Neural progenitor cell (in vitro differentiated cells): ENCODE data around the gene CTSE.

ENCODE experiments used
- EZH2 ChIP-seq: fragments of 200-600 bp; sonication (generic); IDR thresholded peaks from 2 replicates; pipeline ENCODE4 v1.6.1; 2017; ENCODE audit warnings: antibody characterized with exemption, mild to moderate bottlenecking, moderate library complexity
- TF ChIP-seq, protein P1 (sequence below): fragments of 200-600 bp; sonication (generic); IDR thresholded peaks from 2 replicates; pipeline ENCODE4 v1.5.1; 2017; ENCODE audit warnings: antibody characterized with exemption, mild to moderate bottlenecking

DNA sequence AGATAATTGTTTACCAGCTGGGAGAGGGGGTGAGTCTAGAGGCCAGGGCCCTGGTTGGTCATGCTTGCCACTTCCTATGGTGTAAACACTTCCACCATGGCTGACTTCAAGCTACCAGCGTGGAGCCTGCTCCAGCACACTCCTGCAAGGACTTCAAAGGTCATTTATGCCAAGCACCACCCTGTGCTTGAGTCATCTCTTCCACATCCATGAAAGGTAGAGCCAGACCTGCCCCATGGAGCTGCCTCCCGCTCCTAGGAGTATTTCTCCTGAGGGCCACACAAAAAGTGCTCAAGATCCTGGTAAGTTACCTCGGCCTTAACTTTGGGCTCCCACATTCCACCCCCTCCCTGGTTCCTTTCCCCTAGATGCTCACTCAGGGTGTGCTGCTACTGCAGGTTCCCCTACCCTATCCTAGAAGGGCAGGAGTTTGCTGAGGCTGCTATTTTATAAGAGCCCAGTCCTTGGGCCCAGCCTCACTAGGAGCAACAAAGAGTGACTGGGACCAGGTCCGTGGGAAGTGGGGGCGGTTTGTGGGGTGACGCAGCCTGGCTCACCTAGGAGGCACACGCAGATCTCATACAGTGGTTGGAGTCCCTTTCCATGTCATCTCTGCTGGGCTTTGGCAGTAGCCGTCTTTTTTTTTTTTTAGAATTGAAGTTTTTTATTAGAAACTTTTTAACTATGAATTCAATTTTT, 22.9 kb downstream of the CTSE start:
- TF ChIP-seq, protein P1, sequence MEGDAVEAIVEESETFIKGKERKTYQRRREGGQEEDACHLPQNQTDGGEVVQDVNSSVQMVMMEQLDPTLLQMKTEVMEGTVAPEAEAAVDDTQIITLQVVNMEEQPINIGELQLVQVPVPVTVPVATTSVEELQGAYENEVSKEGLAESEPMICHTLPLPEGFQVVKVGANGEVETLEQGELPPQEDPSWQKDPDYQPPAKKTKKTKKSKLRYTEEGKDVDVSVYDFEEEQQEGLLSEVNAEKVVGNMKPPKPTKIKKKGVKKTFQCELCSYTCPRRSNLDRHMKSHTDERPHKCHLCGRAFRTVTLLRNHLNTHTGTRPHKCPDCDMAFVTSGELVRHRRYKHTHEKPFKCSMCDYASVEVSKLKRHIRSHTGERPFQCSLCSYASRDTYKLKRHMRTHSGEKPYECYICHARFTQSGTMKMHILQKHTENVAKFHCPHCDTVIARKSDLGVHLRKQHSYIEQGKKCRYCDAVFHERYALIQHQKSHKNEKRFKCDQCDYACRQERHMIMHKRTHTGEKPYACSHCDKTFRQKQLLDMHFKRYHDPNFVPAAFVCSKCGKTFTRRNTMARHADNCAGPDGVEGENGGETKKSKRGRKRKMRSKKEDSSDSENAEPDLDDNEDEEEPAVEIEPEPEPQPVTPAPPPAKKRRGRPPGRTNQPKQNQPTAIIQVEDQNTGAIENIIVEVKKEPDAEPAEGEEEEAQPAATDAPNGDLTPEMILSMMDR: no peak
- TF ChIP-seq EZH2: no peak
